K562 (cell line): Measurements from ENCODE around the gene BCAS3.

Experiments
- ARID1B ChIP-seq: fragments of 450-650 bp; IDR thresholded peaks from 2 replicates; pipeline ENCODE4 v1.6.1; 2016; ENCODE audit warnings: antibody characterized with exemption, mild to moderate bottlenecking, inconsistent platforms
- CEBPG ChIP-seq, 3 experiments: fragments of 200-800 bp in 1 of 3; sonication (Bioruptor generic) in 1 of 3; sonication (generic) in 1 of 3; formaldehyde crosslinking in 1 of 3; IDR thresholded peaks in 2 of 3; conservative IDR thresholded peaks in 1 of 3; 2 replicates each; pipeline versions ENCODE4 v1.6.1 to v1.8.0; 2016 to 2022; ENCODE audit warnings: missing compliant biosample characterization in 2 of 3, missing genetic modification characterization in 2 of 3, mild to moderate bottlenecking in 1 of 3, missing genetic modification reagents in 1 of 3
- EP300 ChIP-seq: IDR thresholded peaks from 2 replicates; pipeline ENCODE4 v1.6.1; 2012; ENCODE audit warnings: low read length, improper control_type of control experiment
- ESRRA ChIP-seq: fragments of 450-650 bp; IDR thresholded peaks from 2 replicates; pipeline ENCODE4 v1.6.1; 2014; ENCODE audit warnings: low read depth, mild to moderate bottlenecking, moderate library complexity, borderline replicate concordance
- GATAD2A ChIP-seq: fragments of 450-650 bp; IDR thresholded peaks from 2 replicates; pipeline ENCODE4 v1.6.1; 2017
- JUND ChIP-seq, 2 experiments: IDR thresholded peaks; 2 replicates in 1 of 2; 3 replicates in 1 of 2; pipeline ENCODE4 v1.6.1; 2011; ENCODE audit warnings: borderline replicate concordance in 2 of 2, low read depth in 2 of 2, low read length in 2 of 2, improper control_type of control experiment in 1 of 2, missing biosample characterization in 1 of 2, missing genetic modification characterization in 1 of 2, missing genetic modification reagents in 1 of 2
- MXI1 ChIP-seq: IDR thresholded peaks from 2 replicates; pipeline ENCODE4 v1.6.1; 2011; ENCODE audit warnings: low read depth, mild to moderate bottlenecking, improper control_type of control experiment, low read length
- NR3C1 ChIP-seq: sonication (generic); formaldehyde crosslinking; IDR thresholded peaks from 2 replicates; pipeline ENCODE4 v1.8.1; 2022; ENCODE audit warnings: missing genetic modification reagents
- POLR2AphosphoS5 ChIP-seq: IDR thresholded peaks from 2 replicates; pipeline ENCODE4 v1.6.1; 2011; ENCODE audit warnings: mild to moderate bottlenecking, low read depth, low read length, moderate library complexity; ENCODE audit not compliant: control insufficient read depth, insufficient read depth
- RCOR1 ChIP-seq, 2 experiments: IDR thresholded peaks; 2 replicates each; pipeline ENCODE4 v1.6.1; 2012; ENCODE audit warnings: low read depth in 2 of 2, low read length in 2 of 2, borderline replicate concordance in 1 of 2, improper control_type of control experiment in 1 of 2
- RREB1 ChIP-seq: fragments of 250-450 bp; sonication (Bioruptor Pico); IDR thresholded peaks from 2 replicates; pipeline ENCODE4 v1.4.0; 2020
- ZNF274 ChIP-seq: IDR thresholded peaks from 2 replicates; pipeline ENCODE4 v1.6.1; 2011; ENCODE audit warnings: low read depth, mild to moderate bottlenecking, low read length, moderate library complexity, borderline replicate concordance
- TF ChIP-seq, protein P1 (sequence below), 2 experiments: fragments of 450-650 bp in 1 of 2; sonication (generic) in 1 of 2; formaldehyde crosslinking; conservative IDR thresholded peaks; 2 replicates each; pipeline versions ENCODE4 v1.4.0 to v1.8.1; 2020 to 2022; ENCODE audit warnings: mild to moderate bottlenecking in 1 of 2, missing genetic modification reagents in 1 of 2

DNA sequence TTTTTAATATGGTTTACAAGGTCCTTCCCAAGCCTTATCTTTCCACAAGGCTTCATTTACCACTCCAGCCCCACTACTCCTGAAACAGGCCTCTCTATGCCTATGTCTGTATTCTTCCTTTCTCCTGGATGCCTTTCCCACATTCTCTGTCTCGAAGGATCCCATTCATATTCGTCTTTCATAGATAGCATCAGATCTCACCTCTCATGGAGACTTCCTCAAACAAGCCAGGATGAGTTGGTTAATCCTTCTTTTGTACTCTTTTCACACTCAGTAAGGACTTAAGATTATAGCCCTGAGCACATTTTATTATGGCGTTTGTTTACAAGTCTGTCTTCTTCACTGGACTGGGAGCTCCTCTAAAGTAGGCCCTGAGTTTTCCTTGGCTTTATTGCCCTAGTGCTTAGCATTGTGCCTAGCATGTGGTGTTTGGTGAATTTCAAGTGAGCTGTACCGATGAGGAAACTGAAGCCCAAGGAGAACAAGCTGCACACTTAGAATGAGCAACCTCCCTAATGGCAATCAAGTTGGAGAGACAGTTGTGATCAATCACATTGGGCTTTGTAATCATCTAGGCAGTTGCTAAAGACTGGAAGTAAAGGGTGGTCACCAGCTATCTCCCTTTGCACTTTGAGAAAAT is 764.6 kb downstream of the BCAS3 start:
- no peak for TF ChIP-seq GATAD2A
- TF ChIP-seq ESRRA, result no peak
- no peak for TF ChIP-seq JUND (IDR thresholded peaks at IDR 0.05; ENCODE audit: borderline replicate concordance, low read depth, low read length)
- no peak for TF ChIP-seq JUND (tag; IDR thresholded peaks at IDR 0.05; ENCODE audit: borderline replicate concordance, low read depth, low read length)
- TF ChIP-seq NR3C1 (CRISPR knock-in tag), result no peak
- no peak for TF ChIP-seq ARID1B
- no peak for TF ChIP-seq CEBPG (CRISPR knock-in tag; IDR thresholded peaks at IDR 0.05)
- TF ChIP-seq CEBPG (tag; conservative IDR thresholded peaks at IDR 0.05 in 1 of 2, IDR thresholded peaks at IDR 0.05 in 1 of 2), result no peak
- no peak for TF ChIP-seq POLR2AphosphoS5
- TF ChIP-seq RCOR1 (IDR thresholded peaks at IDR 0.05; ENCODE audit: borderline replicate concordance in 1 of 2, low read depth in 2 of 2, low read length in 2 of 2), result no peak
- TF ChIP-seq ZNF274, result no peak
- no peak for TF ChIP-seq MXI1
- no peak for TF ChIP-seq EP300
- TF ChIP-seq, protein P1, sequence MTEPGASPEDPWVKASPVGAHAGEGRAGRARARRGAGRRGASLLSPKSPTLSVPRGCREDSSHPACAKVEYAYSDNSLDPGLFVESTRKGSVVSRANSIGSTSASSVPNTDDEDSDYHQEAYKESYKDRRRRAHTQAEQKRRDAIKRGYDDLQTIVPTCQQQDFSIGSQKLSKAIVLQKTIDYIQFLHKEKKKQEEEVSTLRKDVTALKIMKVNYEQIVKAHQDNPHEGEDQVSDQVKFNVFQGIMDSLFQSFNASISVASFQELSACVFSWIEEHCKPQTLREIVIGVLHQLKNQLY (CRISPR knock-in tag; conservative IDR thresholded peaks at IDR 0.05), result no peak
- no peak for TF ChIP-seq RREB1 (CRISPR knock-in tag)
